Liver (tissue), 3 donors: ENCODE measurements around the gene OVCH1.

ENCODE experiments used
- CTCF ChIP-seq: fragments of 150-350 bp; IDR thresholded peaks from 2 replicates; pipeline ENCODE4 v1.5.1; 2017; ENCODE audit warnings: improper control_type of control experiment, low read depth, low read length; ENCODE audit not compliant: missing input control
- JUND ChIP-seq, 2 donors: IDR thresholded peaks; 2 replicates each; pipeline ENCODE4 v1.6.1; 2016; ENCODE audit warnings: antibody characterized with exemption in 2 of 2
- RXRA ChIP-seq, 2 donors: IDR thresholded peaks; 2 replicates each; pipeline ENCODE4 v1.6.1; 2017 to 2018; ENCODE audit warnings: antibody characterized with exemption in 2 of 2, mild to moderate bottlenecking in 1 of 2
- SP1 ChIP-seq: IDR thresholded peaks from 2 replicates; pipeline ENCODE4 v1.6.1; 2018; ENCODE audit warnings: antibody characterized with exemption, mild to moderate bottlenecking
- TAF1 ChIP-seq: conservative IDR thresholded peaks from 2 replicates; pipeline ENCODE4 v1.6.1; 2016; ENCODE audit warnings: antibody characterized with exemption, mild to moderate bottlenecking
- TF ChIP-seq, protein P1 (sequence below): IDR thresholded peaks from 2 replicates; pipeline ENCODE4 v1.6.1; 2016; ENCODE audit warnings: antibody characterized with exemption
- TF ChIP-seq, protein P2 (sequence below): IDR thresholded peaks from 2 replicates; pipeline ENCODE4 v1.6.1; 2016; ENCODE audit warnings: antibody characterized with exemption
- TF ChIP-seq, protein P3 (sequence below): IDR thresholded peaks from 2 replicates; pipeline ENCODE4 v1.6.1; 2016; ENCODE audit warnings: antibody characterized with exemption
- donor health status: healthy.
- donor health status: healthy.

DNA sequence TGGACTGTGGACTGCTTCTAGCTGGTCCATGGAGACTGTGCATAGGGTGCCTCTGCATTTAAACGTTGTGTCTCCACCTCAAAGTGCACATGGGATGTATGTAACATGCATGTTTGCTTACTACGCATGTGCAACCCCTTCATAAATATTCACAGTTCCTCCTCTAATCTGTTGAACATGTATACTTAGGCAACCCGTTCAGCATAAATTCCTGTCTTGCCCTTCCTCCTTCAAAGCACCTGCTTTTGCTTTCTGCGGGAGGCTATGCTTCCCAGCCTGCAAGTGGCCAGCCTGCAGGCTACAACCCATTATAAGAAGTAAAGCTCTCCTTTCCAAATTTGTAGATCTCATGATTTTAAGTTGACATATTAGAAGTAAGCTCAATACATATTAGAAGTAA, 33.0 kb upstream of the OVCH1 start:
- TF ChIP-seq, protein P1, sequence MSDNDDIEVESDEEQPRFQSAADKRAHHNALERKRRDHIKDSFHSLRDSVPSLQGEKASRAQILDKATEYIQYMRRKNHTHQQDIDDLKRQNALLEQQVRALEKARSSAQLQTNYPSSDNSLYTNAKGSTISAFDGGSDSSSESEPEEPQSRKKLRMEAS = no peak
- TF ChIP-seq JUND (IDR thresholded peaks at IDR 0.05) (no peak), CTCF (no peak), TAF1 (no peak), SP1 (no peak), RXRA (IDR thresholded peaks at IDR 0.05) (no peak)
- TF ChIP-seq, protein P2, sequence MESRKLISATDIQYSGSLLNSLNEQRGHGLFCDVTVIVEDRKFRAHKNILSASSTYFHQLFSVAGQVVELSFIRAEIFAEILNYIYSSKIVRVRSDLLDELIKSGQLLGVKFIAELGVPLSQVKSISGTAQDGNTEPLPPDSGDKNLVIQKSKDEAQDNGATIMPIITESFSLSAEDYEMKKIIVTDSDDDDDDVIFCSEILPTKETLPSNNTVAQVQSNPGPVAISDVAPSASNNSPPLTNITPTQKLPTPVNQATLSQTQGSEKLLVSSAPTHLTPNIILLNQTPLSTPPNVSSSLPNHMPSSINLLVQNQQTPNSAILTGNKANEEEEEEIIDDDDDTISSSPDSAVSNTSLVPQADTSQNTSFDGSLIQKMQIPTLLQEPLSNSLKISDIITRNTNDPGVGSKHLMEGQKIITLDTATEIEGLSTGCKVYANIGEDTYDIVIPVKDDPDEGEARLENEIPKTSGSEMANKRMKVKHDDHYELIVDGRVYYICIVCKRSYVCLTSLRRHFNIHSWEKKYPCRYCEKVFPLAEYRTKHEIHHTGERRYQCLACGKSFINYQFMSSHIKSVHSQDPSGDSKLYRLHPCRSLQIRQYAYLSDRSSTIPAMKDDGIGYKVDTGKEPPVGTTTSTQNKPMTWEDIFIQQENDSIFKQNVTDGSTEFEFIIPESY = no peak
- TF ChIP-seq, protein P3, sequence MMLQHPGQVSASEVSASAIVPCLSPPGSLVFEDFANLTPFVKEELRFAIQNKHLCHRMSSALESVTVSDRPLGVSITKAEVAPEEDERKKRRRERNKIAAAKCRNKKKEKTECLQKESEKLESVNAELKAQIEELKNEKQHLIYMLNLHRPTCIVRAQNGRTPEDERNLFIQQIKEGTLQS = no peak
